ENCODE measurements around the gene GAP43.
"Not testable (repeated sequence)": the region's sequence is repeated elsewhere in the genome, so short reads cannot be mapped to it uniquely, and the experiment has no call there.

Gene GAP43

DNA sequence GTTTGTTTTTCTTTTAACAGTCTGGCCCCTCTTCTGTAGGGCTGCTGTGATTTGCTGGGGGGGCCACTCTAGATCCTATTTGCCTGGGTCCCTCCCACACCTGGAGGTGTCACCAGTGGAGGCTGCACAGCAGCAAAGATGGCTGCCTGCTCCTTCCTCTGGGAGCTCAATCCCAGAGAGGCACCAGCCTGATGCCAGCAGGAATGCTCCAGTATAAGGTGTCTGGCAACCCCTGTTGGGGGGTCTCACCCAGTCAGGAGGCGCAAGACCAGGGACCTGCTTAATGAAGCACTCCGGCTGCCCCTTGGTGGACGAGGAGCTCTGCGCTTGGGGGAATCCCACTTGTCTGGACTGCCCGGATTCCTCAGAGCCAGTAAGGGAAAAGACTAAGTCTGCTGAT, 118.3 kb downstream of the GAP43 start:
- no peak for TF ChIP-seq CTCF (IDR thresholded peaks at IDR 0.05)
- H3K9ac ChIP-seq: no peak overlapping the region
- H3K4me2 ChIP-seq (ENCODE audit: low read length): no peak overlapping the region
- H3K27ac ChIP-seq: no peak overlapping the region
- no peaks in the 10 kb centered on the region for H3K79me2 ChIP-seq
- H3K36me3 ChIP-seq (ENCODE audit: control insufficient read depth, insufficient read depth, low read length): no peaks in the 10 kb centered on the region
- H3K4me3 ChIP-seq (ENCODE audit: low read depth, low read length): no peak overlapping the region
- no peak overlapping the region for H2AFZ ChIP-seq
- H3K9me3 ChIP-seq (ENCODE audit: control insufficient read depth, low read length): no peaks in the 10 kb centered on the region
- no peaks in the 10 kb centered on the region for H3K27me3 ChIP-seq (ENCODE audit: control insufficient read depth, insufficient read depth, low read length)
- H3K4me1 ChIP-seq: no peaks in the 10 kb centered on the region

DNA sequence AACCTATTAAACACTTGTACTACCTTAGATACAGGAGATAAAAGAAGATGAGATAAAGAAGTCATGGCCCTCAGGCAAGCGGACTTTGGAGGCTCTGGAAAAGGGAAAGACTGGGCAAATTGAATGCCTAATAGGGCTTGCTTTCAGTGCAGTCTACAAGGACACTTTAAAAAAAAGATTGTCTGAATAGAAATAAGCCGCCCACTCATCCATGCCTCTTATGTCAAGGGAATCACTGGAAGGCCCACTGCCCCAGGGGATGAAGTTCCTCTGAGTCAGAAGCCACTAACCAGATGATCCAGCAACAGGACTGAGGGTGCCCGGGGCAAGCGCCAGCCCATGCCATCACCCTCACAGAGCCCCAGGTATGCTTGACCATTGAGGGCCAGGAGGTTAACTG, 121.2 kb downstream of the GAP43 start:
- not testable (repeated sequence) for H3K27ac ChIP-seq; H3K4me2 ChIP-seq (ENCODE audit: low read length); H3K4me3 ChIP-seq (ENCODE audit: low read depth, low read length); H3K79me2 ChIP-seq; H3K27me3 ChIP-seq (ENCODE audit: control insufficient read depth, insufficient read depth, low read length); H3K9me3 ChIP-seq (ENCODE audit: control insufficient read depth, low read length); H3K9ac ChIP-seq; H3K4me1 ChIP-seq; H3K36me3 ChIP-seq (ENCODE audit: control insufficient read depth, insufficient read depth, low read length); H2AFZ ChIP-seq

DNA sequence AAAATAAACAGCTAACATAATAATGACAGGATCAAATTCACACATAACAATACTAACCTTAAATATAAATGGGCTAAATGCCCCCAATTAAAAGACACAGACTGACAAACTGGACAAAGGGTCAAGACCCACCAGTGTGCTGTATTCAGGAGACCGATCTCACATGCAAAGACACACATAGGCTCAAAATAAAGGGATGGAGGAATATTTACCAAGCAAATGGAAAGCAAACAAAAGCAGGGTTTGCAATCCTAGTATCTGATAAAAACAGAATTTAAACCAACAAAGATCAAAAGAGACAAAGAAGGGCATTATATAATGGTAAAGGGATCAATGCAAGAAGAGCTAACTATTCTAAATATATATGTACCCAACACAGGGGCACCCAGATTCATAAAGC, 129.7 kb downstream of the GAP43 start:
- H2AFZ ChIP-seq; H3K9ac ChIP-seq; H3K9me3 ChIP-seq (ENCODE audit: control insufficient read depth, low read length); H3K4me2 ChIP-seq (ENCODE audit: low read length); H3K36me3 ChIP-seq (ENCODE audit: control insufficient read depth, insufficient read depth, low read length); H3K4me3 ChIP-seq (ENCODE audit: low read depth, low read length); H3K27ac ChIP-seq; H3K79me2 ChIP-seq; H3K27me3 ChIP-seq (ENCODE audit: control insufficient read depth, insufficient read depth, low read length); H3K4me1 ChIP-seq: not testable (repeated sequence)

DNA sequence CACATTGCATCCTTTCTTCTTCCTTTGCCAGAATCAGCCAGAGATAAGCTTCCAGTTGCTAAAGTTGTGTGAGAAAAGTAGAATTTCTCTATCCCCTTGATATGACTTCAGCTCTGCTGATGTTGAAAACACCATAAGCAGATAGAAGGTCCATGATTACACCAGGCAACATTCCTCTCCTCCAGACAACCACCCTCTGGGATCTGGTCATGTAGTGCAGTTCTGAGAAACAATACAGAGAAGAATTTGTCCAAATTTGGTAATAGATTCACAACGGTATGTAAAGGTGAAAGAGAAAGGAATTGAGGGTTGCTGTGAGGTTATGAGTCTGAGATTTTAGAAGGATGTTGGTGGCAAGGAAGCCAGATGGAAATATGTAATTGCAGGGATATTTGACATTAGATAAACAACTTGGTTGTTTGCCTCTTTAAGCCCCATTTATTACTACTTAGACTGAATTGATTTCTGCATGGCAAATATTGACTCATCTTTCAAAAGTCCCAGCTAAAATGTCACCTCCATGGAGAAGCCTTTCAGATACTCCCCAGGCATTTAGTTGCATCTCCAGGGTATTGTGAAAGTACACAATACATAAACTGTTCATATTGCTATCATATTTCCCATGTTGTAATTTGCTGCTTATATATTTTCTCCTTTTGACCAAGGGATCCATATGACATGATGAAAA, 134.9 kb downstream of the GAP43 start:
- no peaks in the 10 kb centered on the region for H3K9me3 ChIP-seq (ENCODE audit: control insufficient read depth, low read length)
- TF ChIP-seq CTCF (IDR thresholded peaks at IDR 0.05): no peak

DNA sequence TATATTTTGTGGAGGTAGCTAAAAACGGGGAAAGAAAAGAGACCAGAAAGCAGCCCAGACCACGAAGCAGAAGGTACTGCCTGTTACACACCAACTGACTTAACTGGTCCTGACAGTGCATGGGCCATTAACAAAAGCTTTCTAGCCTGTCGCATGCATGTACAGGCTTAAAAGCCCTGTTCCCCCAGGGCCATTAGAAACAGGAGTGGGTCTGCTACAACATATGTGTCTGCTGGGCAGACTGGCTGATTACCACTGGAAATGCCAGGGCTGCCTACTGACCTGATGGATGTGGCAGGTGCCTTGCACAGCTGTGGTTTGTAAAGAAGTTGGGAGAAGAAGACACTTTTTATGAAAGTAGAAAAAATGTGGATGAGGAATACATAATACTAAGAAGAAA, 137.4 kb downstream of the GAP43 start:
- Histone ChIP-seq H3K9me3 (ENCODE audit: control insufficient read depth, low read length) (no peaks in the 10 kb centered on the region), H3K4me1 (no peaks in the 10 kb centered on the region), H3K79me2 (no peaks in the 10 kb centered on the region), H3K36me3 (ENCODE audit: control insufficient read depth, insufficient read depth, low read length) (no peaks in the 10 kb centered on the region), H3K27me3 (ENCODE audit: control insufficient read depth, insufficient read depth, low read length) (no peaks in the 10 kb centered on the region), H3K4me3 (ENCODE audit: low read depth, low read length) (no peak overlapping the region), H3K9ac (no peak overlapping the region), H3K27ac (no peak overlapping the region), H2AFZ (no peak overlapping the region), H3K4me2 (ENCODE audit: low read length) (no peak overlapping the region)
- TF ChIP-seq CTCF (IDR thresholded peaks at IDR 0.05): no peak

More for the DNA sequence above, 134.9 kb downstream of the GAP43 start:
- Histone ChIP-seq H2AFZ (no peak overlapping the region), H3K27me3 (ENCODE audit: control insufficient read depth, insufficient read depth, low read length) (no peaks in the 10 kb centered on the region), H3K4me3 (ENCODE audit: low read depth, low read length) (no peak overlapping the region), H3K79me2 (no peaks in the 10 kb centered on the region), H3K36me3 (ENCODE audit: control insufficient read depth, insufficient read depth, low read length) (no peaks in the 10 kb centered on the region), H3K9ac (no peak overlapping the region), H3K27ac (no peak overlapping the region), H3K4me2 (ENCODE audit: low read length) (no peak overlapping the region), H3K4me1 (no peaks in the 10 kb centered on the region)

DNA sequence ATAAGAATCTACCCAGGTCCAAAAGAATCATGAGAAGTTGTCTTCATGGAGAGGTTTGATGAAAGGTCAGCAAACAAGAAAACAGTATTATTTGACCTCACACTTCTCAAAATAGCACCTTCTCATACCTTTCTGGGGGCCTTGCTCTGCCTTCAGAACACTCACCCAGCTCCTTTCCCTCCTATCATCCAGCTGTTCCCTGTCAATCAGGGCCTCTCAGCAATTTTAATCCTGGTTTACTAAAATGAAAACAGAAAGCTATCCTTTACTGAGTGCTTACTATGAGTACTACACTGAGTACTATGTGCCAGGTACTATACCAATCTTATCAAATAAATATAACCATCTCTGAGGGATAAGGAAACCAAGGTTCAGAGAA, 138.6 kb downstream of the GAP43 start:
- Histone ChIP-seq H3K27me3 (ENCODE audit: control insufficient read depth, insufficient read depth, low read length) (no peaks in the 10 kb centered on the region), H3K27ac (no peak overlapping the region), H2AFZ (no peak overlapping the region)

More for the DNA sequence above, 138.6 kb downstream of the GAP43 start:
- Histone ChIP-seq H3K4me3 (ENCODE audit: low read depth, low read length) (no peak overlapping the region), H3K4me1 (no peaks in the 10 kb centered on the region), H3K4me2 (ENCODE audit: low read length) (no peak overlapping the region), H3K79me2 (no peaks in the 10 kb centered on the region), H3K36me3 (ENCODE audit: control insufficient read depth, insufficient read depth, low read length) (no peaks in the 10 kb centered on the region), H3K9ac (no peak overlapping the region), H3K9me3 (ENCODE audit: control insufficient read depth, low read length) (no peaks in the 10 kb centered on the region)
- TF ChIP-seq CTCF (IDR thresholded peaks at IDR 0.05): no peak
